Parathyroid adenoma (tissue), 2 donors: ENCODE results near the gene OR56A1.

ENCODE experiments used
- H2AFZ ChIP-seq: fragments of 300-600 bp; sonication (generic); one replicate; pipeline ENCODE4 v1.7.0; 2017; ENCODE audit warnings: antibody characterized with exemption, mild to moderate bottlenecking
- H3K27ac ChIP-seq: fragments of 300-600 bp; sonication (generic); one replicate; pipeline ENCODE4 v1.7.0; 2017
- H3K27me3 ChIP-seq: fragments of 300-600 bp; sonication (generic); one replicate; pipeline ENCODE4 v1.7.0; 2017; ENCODE audit warnings: low read length; ENCODE audit not compliant: control insufficient read depth, insufficient read depth
- H3K36me3 ChIP-seq: fragments of 300-600 bp; sonication (generic); one replicate; pipeline ENCODE4 v1.7.0; 2017; ENCODE audit warnings: low read length; ENCODE audit not compliant: control insufficient read depth, insufficient read depth
- H3K4me1 ChIP-seq: fragments of 300-600 bp; sonication (generic); one replicate; pipeline ENCODE4 v1.7.0; 2017; ENCODE audit warnings: control low read depth
- H3K4me2 ChIP-seq: fragments of 300-600 bp; sonication (generic); one replicate; pipeline ENCODE4 v1.7.0; 2017; ENCODE audit warnings: low read length
- H3K4me3 ChIP-seq: fragments of 300-600 bp; sonication (generic); one replicate; pipeline ENCODE4 v1.7.0; 2017; ENCODE audit warnings: low read depth, low read length
- H3K79me2 ChIP-seq: fragments of 300-600 bp; sonication (generic); one replicate; pipeline ENCODE4 v1.7.0; 2017; ENCODE audit warnings: control low read depth
- H3K9ac ChIP-seq: fragments of 300-600 bp; sonication (generic); one replicate; pipeline ENCODE4 v1.7.0; 2017; ENCODE audit warnings: mild to moderate bottlenecking
- H3K9me3 ChIP-seq: fragments of 300-600 bp; sonication (generic); one replicate; pipeline ENCODE4 v1.7.0; 2017; ENCODE audit warnings: low read length; ENCODE audit not compliant: control insufficient read depth
- CTCF ChIP-seq: fragments of 300-600 bp; sonication (generic); IDR thresholded peaks from one replicate; pipeline ENCODE4 v1.7.0; 2017; ENCODE audit warnings: antibody characterized with exemption, mild to moderate bottlenecking
- donor health status: primary hyperparathyroidism.

OR56A1 gene

GRCh38 chr11:6012035-6012668, 18.4 kb downstream of the OR56A1 start:
- no peak overlapping the region for H3K27ac ChIP-seq
- H3K27me3 ChIP-seq = no peaks in the 10 kb centered on the region
- H3K4me3 ChIP-seq = no peak overlapping the region
- H3K9me3 ChIP-seq = no peaks in the 10 kb centered on the region
- no peak overlapping the region for H3K4me2 ChIP-seq
- no peaks in the 10 kb centered on the region for H3K79me2 ChIP-seq
- no peak overlapping the region for H3K9ac ChIP-seq
- no peak for TF ChIP-seq CTCF
- H3K4me1 ChIP-seq = no peaks in the 10 kb centered on the region
- no peak overlapping the region for H2AFZ ChIP-seq
- no peaks in the 10 kb centered on the region for H3K36me3 ChIP-seq

GRCh38 chr11:6006846-6007245, 23.7 kb downstream of the OR56A1 start, which contains the start of gene OR56A4:
Gene OR56A4, minus strand, starts transcription at chr11:6006946. Its CDS starts 3,954 bp downstream, at chr11:6002992.
- H3K36me3 ChIP-seq = no peaks in the 10 kb centered on the region
- no peak within 1 kb of the TSS for H3K9ac ChIP-seq
- no peaks in the 10 kb centered on the region for H3K4me1 ChIP-seq
- H3K27me3 ChIP-seq = no peaks in the 10 kb centered on the region
- H3K79me2 ChIP-seq = no peaks in the 10 kb centered on the region
- no peak within 1 kb of the TSS for H2AFZ ChIP-seq
- H3K9me3 ChIP-seq = no peaks in the 10 kb centered on the region
- H3K4me3 ChIP-seq = no peak within 1 kb of the TSS
- no peak for TF ChIP-seq CTCF
- no peak within 1 kb of the TSS for H3K27ac ChIP-seq
- H3K4me2 ChIP-seq = no peak within 1 kb of the TSS

GRCh38 chr11:6006395-6006794, 24.2 kb downstream of the OR56A1 start:
- no peak overlapping the region for H3K4me2 ChIP-seq
- H3K4me3 ChIP-seq = no peak overlapping the region
- no peak for TF ChIP-seq CTCF
- H3K27me3 ChIP-seq = no peaks in the 10 kb centered on the region
- H3K9me3 ChIP-seq = no peaks in the 10 kb centered on the region
- H3K9ac ChIP-seq = no peak overlapping the region
- H3K36me3 ChIP-seq = no peaks in the 10 kb centered on the region
- no peak overlapping the region for H3K27ac ChIP-seq
- no peaks in the 10 kb centered on the region for H3K79me2 ChIP-seq
- no peak overlapping the region for H2AFZ ChIP-seq
- H3K4me1 ChIP-seq = no peaks in the 10 kb centered on the region

GRCh38 chr11:6002202-6002699, 28.3 kb downstream of the OR56A1 start:
- H3K27me3 ChIP-seq = no peaks in the 10 kb centered on the region
- no peak overlapping the region for H3K9ac ChIP-seq
- H3K27ac ChIP-seq = no peak overlapping the region
- H3K79me2 ChIP-seq = no peaks in the 10 kb centered on the region
- H3K4me3 ChIP-seq = no peak overlapping the region
- H3K4me1 ChIP-seq = no peaks in the 10 kb centered on the region
- no peaks in the 10 kb centered on the region for H3K36me3 ChIP-seq
- H3K9me3 ChIP-seq = no peaks in the 10 kb centered on the region
- TF ChIP-seq CTCF = no peak
- no peak overlapping the region for H2AFZ ChIP-seq
- no peak overlapping the region for H3K4me2 ChIP-seq

GRCh38 chr11:5994791-5995190, 35.8 kb downstream of the OR56A1 start:
- Histone ChIP-seq H3K4me2 (no peak overlapping the region), H3K36me3 (no peaks in the 10 kb centered on the region), H3K9ac (no peak overlapping the region), H3K27me3 (no peaks in the 10 kb centered on the region), H3K79me2 (no peaks in the 10 kb centered on the region), H3K9me3 (no peaks in the 10 kb centered on the region), H3K27ac (no peak overlapping the region), H3K4me3 (no peak overlapping the region), H2AFZ (no peak overlapping the region), H3K4me1 (no peaks in the 10 kb centered on the region)
- no peak for TF ChIP-seq CTCF
